Muscle layer of colon (tissue), 2 donors: ENCODE results near the gene SORCS2.
"Not testable (repeated sequence)": the region's sequence is repeated elsewhere in the genome, so short reads cannot be mapped to it uniquely, and the experiment has no call there.

ENCODE experiments used
- H3K27ac ChIP-seq: one replicate; pipeline ENCODE4 v1.7.0; 2013; ENCODE audit warnings: low read depth, mild to moderate bottlenecking, low read length, moderate library complexity
- H3K27me3 ChIP-seq, 2 donors: one replicate each; pipeline ENCODE4 v1.7.0; 2013; ENCODE audit warnings: low read length in 2 of 2, mild to moderate bottlenecking in 2 of 2; ENCODE audit not compliant: insufficient read depth in 2 of 2, control insufficient read depth in 1 of 2
- H3K36me3 ChIP-seq: one replicate; pipeline ENCODE4 v1.7.0; 2013; ENCODE audit warnings: mild to moderate bottlenecking, low read length; ENCODE audit not compliant: insufficient read depth
- H3K4me1 ChIP-seq: one replicate; pipeline ENCODE4 v1.7.0; 2013; ENCODE audit warnings: mild to moderate bottlenecking, low read length; ENCODE audit not compliant: insufficient read depth
- H3K4me3 ChIP-seq, 2 donors: one replicate each; pipeline ENCODE4 v1.7.0; 2013; ENCODE audit warnings: low read length in 2 of 2, low read depth in 1 of 2, mild to moderate bottlenecking in 1 of 2, moderate library complexity in 1 of 2
- H3K9ac ChIP-seq: one replicate; pipeline ENCODE4 v1.7.0; 2013; ENCODE audit warnings: low read length
- H3K9me3 ChIP-seq: one replicate; pipeline ENCODE4 v1.7.0; 2013; ENCODE audit warnings: mild to moderate bottlenecking, low read length
- donor health status: abdominal sarcoma.
- donor health status: Adenocarcinoma of cecum.

SORCS2 gene

DNA sequence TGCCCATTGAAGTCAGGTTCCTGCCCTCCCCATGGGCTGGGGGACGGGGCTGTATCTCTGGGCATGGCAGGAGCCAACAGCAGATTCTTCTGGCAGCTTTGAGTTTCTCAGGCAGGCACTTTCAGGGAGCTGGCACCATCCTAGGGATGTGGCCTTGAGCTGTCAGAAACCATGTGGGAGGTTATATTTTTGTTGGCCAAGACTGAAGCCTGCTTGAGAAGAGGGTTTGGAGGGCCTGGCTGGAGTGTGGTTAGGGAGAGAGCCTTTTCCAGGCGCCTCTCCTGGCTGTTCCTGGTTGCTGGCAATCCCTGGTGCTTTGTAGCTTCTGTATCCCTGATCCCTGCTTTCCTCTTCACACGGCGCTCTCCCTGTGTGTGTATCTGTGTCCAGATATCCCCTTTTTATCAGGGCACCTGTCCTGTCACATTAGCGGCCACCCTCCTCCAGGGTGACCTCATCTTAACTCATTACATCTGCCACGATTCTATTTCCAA lies 30.6 kb upstream of the SORCS2 start:
- H3K27me3 ChIP-seq = no peaks in the 10 kb centered on the region
- H3K9me3 ChIP-seq = no peaks in the 10 kb centered on the region
- H3K4me3 ChIP-seq = no peak overlapping the region
- H3K4me1 ChIP-seq = peaks cover 6% of the 10 kb centered on the region
- H3K36me3 ChIP-seq = no peaks in the 10 kb centered on the region
- H3K9ac ChIP-seq = no peak overlapping the region
- no peak overlapping the region for H3K27ac ChIP-seq

DNA sequence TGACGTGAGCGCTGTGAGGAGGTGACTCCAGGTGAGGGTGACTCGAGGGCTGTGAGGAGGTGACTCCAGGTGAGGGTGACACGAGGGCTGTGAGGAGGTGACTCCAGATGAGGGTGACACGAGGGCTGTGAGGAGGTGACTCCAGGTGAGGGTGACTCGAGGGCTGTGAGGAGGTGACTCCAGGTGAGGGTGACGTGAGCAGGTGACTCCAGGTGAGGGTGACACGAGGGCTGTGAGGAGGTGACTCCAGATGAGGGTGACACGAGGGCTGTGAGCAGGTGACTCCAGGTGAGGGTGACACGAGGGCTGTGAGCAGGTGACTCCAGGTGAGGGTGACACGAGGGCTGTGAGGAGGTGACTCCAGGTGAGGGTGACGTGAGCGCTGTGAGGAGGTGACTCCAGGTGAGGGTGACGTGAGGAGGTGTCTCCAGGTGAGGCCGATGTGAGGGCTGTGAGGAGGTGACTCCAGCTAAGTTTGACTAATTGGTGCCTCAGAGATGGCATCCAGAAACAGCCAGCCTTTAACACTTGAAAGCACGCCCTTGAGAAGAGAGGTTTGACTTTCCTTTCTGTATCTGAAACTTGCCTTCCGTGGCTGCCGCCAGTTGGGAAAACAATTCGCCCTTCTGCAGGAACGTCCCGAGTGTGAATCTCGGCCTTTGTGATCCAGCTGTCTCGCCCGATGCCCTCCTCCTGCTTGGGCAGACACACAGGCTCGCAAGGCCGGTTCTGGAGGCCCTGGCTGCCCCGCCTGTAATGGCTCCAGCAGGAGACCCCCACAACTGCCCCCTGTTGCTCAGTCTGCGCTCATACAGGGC lies 27.1 kb upstream of the SORCS2 start:
- H3K4me3 ChIP-seq, H3K4me1 ChIP-seq, H3K9me3 ChIP-seq, H3K9ac ChIP-seq, H3K27me3 ChIP-seq, H3K27ac ChIP-seq, H3K36me3 ChIP-seq: not testable (repeated sequence)

DNA sequence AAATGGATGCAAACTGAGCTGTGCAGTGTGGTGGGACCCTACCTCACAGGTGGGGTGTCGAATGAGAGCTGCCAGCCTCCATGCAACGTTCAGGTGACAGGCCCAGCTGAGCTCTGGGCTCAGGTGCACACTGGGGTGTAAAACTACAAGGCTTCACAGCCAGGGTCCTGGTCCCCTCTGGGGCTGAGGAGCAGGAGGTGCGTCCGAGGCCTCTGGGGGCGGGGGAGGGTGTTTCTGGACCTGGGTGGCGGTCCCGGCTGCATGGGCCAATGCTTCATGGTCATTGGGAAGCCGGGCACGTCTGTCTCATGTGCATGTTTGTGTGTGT lies 26.5 kb upstream of the SORCS2 start:
- Histone ChIP-seq H3K27ac (no peak overlapping the region), H3K4me3 (no peak overlapping the region), H3K4me1 (no peaks in the 10 kb centered on the region), H3K9me3 (no peaks in the 10 kb centered on the region), H3K36me3 (no peaks in the 10 kb centered on the region), H3K9ac (no peak overlapping the region), H3K27me3 (no peaks in the 10 kb centered on the region)

DNA sequence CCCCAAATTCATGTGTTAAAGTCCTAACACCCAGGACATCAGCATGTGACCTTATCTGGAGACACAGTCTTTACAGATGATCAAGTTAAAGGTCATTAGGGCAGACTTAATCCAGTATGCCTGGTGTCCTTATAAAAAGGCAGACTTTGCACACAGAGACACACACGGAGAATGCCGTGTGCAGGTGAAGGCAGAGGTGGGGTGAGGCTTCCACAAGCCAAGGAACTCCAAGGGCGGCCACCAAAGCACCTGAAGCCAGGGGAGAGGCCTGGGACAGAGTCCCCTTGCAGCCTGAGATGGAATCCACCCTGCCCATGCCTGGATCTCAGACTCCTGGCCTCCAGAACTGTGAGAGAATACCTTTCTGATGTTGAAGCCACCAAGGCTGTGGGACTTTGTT lies 26.1 kb upstream of the SORCS2 start:
- Histone ChIP-seq H3K36me3 (no peaks in the 10 kb centered on the region), H3K9me3 (no peaks in the 10 kb centered on the region), H3K9ac (no peak overlapping the region), H3K27ac (no peak overlapping the region), H3K4me1 (no peaks in the 10 kb centered on the region), H3K27me3 (no peaks in the 10 kb centered on the region), H3K4me3 (no peak overlapping the region)

DNA sequence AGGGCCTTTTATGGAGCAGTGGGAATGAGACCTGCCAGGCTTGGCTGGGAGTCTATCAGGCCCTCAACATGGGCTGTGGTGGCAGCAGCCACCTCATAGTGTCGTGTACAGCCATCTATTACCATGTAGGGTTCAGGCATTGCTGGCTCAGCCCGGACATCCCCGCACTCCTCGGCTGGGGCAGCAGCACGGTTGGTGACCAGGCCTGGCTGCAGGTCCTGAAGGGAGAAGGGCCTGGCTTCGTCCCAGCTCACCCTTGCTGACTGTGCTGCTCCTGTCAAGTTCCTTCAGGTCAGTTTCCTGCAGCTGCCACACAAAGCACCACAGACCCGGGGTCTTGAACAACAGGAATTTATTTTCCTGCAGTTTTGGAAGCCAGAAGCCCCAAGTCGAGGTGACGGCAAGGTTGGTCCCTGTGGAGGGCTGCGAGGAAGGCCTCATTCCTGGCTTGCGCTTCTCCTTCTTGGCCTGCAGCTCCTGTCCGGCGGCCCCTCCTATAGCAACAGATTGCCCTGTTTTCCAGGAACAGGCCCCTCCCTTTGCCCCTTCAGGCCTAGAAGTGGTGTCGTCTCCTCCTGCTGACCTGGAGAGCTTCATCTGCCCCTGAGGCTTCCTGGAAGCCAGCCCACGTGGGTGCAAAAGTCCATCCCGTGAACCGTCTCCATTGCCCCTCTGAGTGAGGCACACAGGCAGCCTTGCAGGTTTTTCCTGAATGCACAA lies 25.2 kb upstream of the SORCS2 start:
- Histone ChIP-seq H3K9ac (no peak overlapping the region), H3K9me3 (no peaks in the 10 kb centered on the region), H3K4me3 (no peak overlapping the region), H3K27ac (no peak overlapping the region), H3K4me1 (no peaks in the 10 kb centered on the region), H3K36me3 (no peaks in the 10 kb centered on the region), H3K27me3 (no peaks in the 10 kb centered on the region)

DNA sequence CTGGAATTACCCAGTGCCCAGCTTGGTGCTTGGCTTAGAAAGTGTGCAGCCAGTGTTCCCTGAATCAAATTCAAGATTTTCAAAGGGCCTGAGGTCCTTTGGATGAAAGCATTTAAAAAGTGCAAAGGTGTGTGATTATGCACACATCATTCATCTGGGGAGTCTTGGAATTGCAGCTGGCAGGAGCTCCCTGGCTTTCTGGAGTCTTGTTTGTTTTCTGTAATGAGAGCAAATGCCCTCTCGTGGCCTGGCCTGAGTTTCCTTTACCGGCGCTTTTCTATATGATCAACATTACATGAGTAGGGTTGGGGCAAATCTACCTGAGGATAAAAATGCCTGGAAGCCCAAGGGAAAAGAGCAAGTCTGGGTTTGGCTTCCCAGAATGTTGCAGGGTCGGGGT lies 24.6 kb upstream of the SORCS2 start:
- Histone ChIP-seq H3K27me3 (no peaks in the 10 kb centered on the region), H3K9ac (no peak overlapping the region), H3K4me1 (no peaks in the 10 kb centered on the region), H3K9me3 (no peaks in the 10 kb centered on the region), H3K4me3 (no peak overlapping the region), H3K36me3 (no peaks in the 10 kb centered on the region), H3K27ac (no peak overlapping the region)

DNA sequence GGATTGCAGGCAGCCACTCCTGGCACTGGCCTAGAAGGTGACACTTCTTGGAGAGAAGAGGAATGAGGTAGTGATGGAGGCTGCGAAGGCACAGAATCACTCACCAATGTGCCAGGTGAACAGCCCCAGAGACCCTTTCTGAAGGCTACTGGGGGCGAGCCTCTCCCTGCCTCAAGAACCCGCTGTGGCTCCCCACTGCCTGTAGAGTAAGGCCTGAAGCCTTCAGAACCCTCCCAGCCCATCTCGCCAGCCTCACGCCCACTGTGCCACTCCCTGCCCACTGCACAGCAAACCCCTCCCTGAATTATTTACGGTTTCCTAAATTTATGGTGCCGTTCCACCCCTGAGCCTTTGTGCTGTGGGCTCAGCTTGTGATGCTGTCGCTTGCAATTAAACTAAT lies 24.2 kb upstream of the SORCS2 start:
- Histone ChIP-seq H3K36me3 (no peaks in the 10 kb centered on the region), H3K4me1 (no peaks in the 10 kb centered on the region), H3K4me3 (no peak overlapping the region), H3K27me3 (no peaks in the 10 kb centered on the region), H3K9me3 (no peaks in the 10 kb centered on the region), H3K9ac (no peak overlapping the region), H3K27ac (no peak overlapping the region)

DNA sequence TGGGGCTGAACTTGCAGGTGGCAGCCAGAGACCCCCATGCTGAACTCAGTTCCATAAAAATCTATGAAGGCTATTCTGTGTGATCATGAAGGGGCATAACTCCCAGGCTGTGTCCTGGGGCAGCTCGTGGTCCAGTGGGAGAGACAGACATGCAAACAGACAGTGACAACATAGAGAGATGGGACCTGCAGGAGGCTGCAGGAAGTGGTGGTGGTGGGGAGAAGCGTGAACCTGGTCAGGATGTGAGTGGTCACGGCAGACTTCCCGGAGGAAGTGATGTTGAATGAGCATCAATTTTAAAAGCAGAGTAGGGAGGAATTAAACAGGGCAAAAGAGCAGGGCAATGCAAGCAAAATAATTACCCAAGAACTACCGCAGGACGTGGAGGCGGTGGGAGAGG lies 23.2 kb upstream of the SORCS2 start:
- Histone ChIP-seq H3K27me3 (no peaks in the 10 kb centered on the region), H3K36me3 (no peaks in the 10 kb centered on the region), H3K9ac (no peak overlapping the region), H3K4me1 (no peaks in the 10 kb centered on the region), H3K9me3 (no peaks in the 10 kb centered on the region), H3K4me3 (no peak overlapping the region), H3K27ac (no peak overlapping the region)

DNA sequence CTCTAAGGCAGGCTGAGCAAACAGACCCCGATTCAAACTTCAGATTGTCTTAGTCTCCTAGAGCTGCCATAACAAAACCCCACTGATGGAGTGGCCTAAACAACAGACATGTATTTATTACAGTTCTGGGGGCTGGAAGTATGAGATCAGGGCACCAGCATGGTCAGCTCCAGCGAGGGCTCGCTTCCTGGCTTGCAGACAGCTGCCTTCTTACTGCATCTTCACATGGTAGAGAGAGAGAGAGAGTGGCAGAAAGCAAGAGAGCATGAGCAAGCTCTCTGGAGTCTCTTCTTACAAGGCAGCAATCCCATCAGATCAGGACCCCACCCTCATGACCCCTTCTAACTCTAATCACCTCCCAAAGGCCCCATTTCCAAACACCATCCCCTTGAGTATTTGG lies 22.3 kb upstream of the SORCS2 start:
- Histone ChIP-seq H3K9ac (no peak overlapping the region), H3K9me3 (no peaks in the 10 kb centered on the region), H3K27me3 (no peaks in the 10 kb centered on the region), H3K27ac (no peak overlapping the region), H3K4me1 (no peaks in the 10 kb centered on the region), H3K36me3 (no peaks in the 10 kb centered on the region), H3K4me3 (no peak overlapping the region)

DNA sequence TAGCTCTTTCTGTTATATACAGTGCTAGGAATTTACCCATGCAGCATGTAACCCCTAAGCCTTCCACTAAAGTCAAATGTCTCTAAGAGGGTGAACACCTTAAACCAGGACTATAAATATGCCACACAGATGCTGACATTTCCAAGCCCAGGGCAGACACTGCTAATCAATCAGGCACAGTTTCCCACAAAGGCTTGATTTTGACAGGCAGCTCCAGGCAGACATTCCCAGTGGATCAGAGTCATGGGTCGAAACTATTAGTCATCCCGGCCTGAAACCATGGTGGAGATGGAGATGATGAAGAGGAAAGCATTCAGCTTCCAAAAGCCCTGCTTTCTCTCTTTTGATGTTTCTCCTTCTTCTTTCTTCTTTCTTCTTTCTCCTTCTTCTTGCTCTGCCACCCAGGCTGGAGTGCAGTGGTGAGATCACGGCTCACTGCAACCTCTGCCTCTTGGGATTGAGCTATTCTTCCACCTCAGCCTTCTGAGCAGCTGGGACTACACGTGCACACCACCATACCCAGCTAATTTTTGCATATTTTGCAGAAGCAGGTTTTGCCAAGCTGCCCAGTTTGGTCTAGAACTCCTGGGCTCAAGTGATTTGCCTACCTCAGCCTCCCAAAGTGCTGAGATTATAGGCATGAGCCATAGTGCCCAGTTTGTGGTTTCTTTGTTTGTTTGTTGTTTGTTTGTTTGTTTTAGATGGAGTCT lies 21.0 kb upstream of the SORCS2 start:
- Histone ChIP-seq H3K27ac (no peak overlapping the region), H3K9me3 (no peaks in the 10 kb centered on the region), H3K4me1 (no peaks in the 10 kb centered on the region), H3K27me3 (no peaks in the 10 kb centered on the region), H3K36me3 (no peaks in the 10 kb centered on the region), H3K4me3 (no peak overlapping the region), H3K9ac (no peak overlapping the region)

DNA sequence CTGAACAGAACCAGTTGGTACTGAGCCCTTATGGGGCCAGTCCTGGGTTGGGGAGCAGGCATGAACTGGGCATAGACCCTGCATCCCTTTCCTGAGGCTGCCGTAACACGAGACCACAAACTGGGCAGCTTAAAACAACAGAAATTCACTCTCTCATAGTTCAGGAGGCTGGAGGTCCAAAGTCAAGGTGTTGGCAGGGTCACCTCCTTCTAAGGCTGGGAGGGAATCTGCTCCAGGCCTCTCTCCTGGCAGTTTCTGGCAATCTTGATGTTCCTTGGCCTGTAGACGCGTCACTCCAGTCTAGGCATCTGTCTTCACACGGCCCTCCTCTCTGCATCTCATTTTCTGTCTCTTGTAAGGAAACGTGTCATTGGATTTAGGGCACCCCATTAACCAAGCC lies 19.8 kb upstream of the SORCS2 start:
- no peak overlapping the region for H3K4me3 ChIP-seq
- no peaks in the 10 kb centered on the region for H3K36me3 ChIP-seq
- H3K27ac ChIP-seq = no peak overlapping the region
- H3K4me1 ChIP-seq = no peaks in the 10 kb centered on the region
- no peak overlapping the region for H3K9ac ChIP-seq
- no peaks in the 10 kb centered on the region for H3K9me3 ChIP-seq
- no peaks in the 10 kb centered on the region for H3K27me3 ChIP-seq
